ENCODE measurements around the gene CFAP20. TPM values are rescaled to one million over a fixed set of nuclear protein-coding genes. Genes with fewer than 3 reads are reported as not detected.

The CFAP20 gene
- total RNA-seq, 1 donor from 2014 or later: 45.9 TPM

DNA sequence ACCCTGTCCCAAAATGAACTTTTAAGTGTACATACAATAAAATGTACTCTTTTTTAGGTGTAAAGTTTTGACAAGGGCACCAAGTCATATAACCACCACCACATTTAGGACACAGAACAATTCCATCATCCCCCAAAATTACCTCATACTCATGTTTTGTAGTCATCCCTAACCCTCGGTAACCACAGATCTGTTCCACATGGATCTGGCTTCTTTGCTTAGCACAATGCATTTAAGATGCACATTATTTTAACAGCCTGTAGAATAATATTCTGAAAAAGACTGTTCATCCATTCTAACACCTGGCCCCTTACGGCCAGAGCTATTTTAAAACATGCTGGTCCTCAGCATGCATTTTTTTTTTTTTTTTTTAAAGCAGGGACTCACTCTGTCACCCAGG is 25.2 kb upstream of the CFAP20 start:
- no peaks in the 10 kb centered on the region for H3K4me1 Mint-ChIP-seq (ENCODE audit: low read depth)
- TF ChIP-seq, protein P1, sequence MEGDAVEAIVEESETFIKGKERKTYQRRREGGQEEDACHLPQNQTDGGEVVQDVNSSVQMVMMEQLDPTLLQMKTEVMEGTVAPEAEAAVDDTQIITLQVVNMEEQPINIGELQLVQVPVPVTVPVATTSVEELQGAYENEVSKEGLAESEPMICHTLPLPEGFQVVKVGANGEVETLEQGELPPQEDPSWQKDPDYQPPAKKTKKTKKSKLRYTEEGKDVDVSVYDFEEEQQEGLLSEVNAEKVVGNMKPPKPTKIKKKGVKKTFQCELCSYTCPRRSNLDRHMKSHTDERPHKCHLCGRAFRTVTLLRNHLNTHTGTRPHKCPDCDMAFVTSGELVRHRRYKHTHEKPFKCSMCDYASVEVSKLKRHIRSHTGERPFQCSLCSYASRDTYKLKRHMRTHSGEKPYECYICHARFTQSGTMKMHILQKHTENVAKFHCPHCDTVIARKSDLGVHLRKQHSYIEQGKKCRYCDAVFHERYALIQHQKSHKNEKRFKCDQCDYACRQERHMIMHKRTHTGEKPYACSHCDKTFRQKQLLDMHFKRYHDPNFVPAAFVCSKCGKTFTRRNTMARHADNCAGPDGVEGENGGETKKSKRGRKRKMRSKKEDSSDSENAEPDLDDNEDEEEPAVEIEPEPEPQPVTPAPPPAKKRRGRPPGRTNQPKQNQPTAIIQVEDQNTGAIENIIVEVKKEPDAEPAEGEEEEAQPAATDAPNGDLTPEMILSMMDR (IDR thresholded peaks at IDR 0.05; ENCODE audit: unreplicated experiment): no peak
- no peaks in the 10 kb centered on the region for H3K27me3 Mint-ChIP-seq
- no peak for DNase-seq (ENCODE audit: low spot score, unreplicated experiment)
- no peaks in the 10 kb centered on the region for H3K9me3 Mint-ChIP-seq (ENCODE audit: low read depth)
- no peak overlapping the region for H3K27ac Mint-ChIP-seq
- H3K36me3 Mint-ChIP-seq (ENCODE audit: insufficient read depth): peaks cover 1% of the 10 kb centered on the region
- H3K4me3 Mint-ChIP-seq (ENCODE audit: low read depth): no peak overlapping the region

DNA sequence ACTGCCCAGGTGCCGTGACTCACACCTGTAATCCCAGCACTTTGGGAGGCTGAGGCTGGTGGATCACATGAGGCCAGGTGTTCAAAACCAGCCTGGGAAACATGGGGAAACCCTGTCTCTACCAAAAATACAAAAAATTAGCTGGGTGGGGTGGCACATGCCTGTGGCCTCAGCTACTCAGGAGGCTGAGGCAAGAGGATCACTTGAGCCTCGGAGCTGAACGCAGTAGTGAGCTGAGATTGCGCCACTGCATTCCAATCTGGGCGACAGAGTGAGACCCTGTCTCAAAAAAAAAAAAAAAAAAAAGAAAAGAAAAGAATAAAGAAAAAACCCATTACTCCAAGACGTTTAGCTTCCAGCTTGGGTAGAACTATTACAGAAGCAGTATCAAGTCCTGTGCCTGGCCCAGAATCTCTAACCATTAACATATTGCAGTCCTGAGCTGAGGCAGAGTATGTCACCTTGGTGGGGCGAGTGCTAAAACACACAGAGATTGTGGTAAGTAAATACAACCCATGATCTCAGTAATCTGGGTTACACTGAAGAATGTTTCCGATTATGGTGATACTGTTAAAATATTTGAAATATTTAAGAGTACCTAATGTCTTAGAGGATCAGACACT is 23.2 kb upstream of the CFAP20 start:
- no peak for DNase-seq (ENCODE audit: low spot score, unreplicated experiment)
- no peaks in the 10 kb centered on the region for H3K4me1 Mint-ChIP-seq (ENCODE audit: low read depth)
- no peak overlapping the region for H3K4me3 Mint-ChIP-seq (ENCODE audit: low read depth)
- peaks cover 1% of the 10 kb centered on the region for H3K36me3 Mint-ChIP-seq (ENCODE audit: insufficient read depth)
- H3K9me3 Mint-ChIP-seq (ENCODE audit: low read depth): no peaks in the 10 kb centered on the region
- TF ChIP-seq, protein P1 (IDR thresholded peaks at IDR 0.05; ENCODE audit: unreplicated experiment): no peak
- no peaks in the 10 kb centered on the region for H3K27me3 Mint-ChIP-seq
- H3K27ac Mint-ChIP-seq: no peak overlapping the region

DNA sequence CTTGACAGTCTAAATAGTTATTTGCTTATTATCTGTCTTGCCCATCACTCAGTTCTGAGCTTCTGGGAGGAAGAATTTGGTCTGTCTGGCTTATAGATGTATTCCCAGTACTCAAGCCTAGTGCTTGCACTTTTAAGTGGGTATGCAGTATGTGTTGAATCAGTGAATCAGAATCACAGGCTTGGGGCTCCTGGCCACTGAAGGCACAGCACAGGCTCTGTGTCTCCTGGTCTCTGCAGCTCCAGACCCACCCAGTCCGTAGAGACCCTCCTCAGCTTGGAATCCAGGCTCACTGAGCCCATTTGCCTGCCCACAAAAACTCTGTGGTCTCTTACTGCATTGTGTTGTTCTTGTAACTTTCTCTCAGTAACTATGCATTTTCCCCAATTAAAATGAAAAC is 19.3 kb upstream of the CFAP20 start:
- no peak for DNase-seq (ENCODE audit: low spot score, unreplicated experiment)
- Mint-ChIP-seq H3K36me3 (ENCODE audit: insufficient read depth) (no peaks in the 10 kb centered on the region), H3K27me3 (peaks cover 13% of the 10 kb centered on the region), H3K4me1 (ENCODE audit: low read depth) (no peaks in the 10 kb centered on the region), H3K27ac (no peak overlapping the region), H3K4me3 (ENCODE audit: low read depth) (no peak overlapping the region), H3K9me3 (ENCODE audit: low read depth) (no peaks in the 10 kb centered on the region)
- TF ChIP-seq, protein P1 (IDR thresholded peaks at IDR 0.05; ENCODE audit: unreplicated experiment): no peak

DNA sequence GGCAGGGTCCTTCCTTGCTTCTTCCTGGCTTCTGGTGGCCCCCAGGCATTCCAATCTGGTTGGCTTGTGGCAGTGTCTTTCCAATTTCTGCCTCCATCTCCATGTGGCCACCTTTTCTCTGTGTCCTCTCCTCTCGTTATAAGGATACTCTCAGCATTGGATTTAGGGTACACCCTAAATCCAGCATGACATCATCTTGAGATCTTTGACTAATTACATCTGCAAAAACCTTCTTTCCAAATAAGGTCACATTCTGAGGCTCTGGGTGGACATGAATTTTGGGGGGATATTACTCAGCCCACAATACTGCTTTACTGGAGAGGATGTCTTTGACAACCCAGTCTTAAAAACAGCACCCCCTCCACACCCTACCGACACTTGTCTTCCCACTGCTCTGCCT is 18.9 kb upstream of the CFAP20 start:
- no peak overlapping the region for H3K27ac Mint-ChIP-seq
- H3K9me3 Mint-ChIP-seq (ENCODE audit: low read depth): no peaks in the 10 kb centered on the region
- DNase-seq (ENCODE audit: low spot score, unreplicated experiment): no peak
- no peak overlapping the region for H3K4me3 Mint-ChIP-seq (ENCODE audit: low read depth)
- no peaks in the 10 kb centered on the region for H3K4me1 Mint-ChIP-seq (ENCODE audit: low read depth)
- TF ChIP-seq, protein P1 (IDR thresholded peaks at IDR 0.05; ENCODE audit: unreplicated experiment): no peak
- H3K27me3 Mint-ChIP-seq: peaks cover 14% of the 10 kb centered on the region
- no peaks in the 10 kb centered on the region for H3K36me3 Mint-ChIP-seq (ENCODE audit: insufficient read depth)

DNA sequence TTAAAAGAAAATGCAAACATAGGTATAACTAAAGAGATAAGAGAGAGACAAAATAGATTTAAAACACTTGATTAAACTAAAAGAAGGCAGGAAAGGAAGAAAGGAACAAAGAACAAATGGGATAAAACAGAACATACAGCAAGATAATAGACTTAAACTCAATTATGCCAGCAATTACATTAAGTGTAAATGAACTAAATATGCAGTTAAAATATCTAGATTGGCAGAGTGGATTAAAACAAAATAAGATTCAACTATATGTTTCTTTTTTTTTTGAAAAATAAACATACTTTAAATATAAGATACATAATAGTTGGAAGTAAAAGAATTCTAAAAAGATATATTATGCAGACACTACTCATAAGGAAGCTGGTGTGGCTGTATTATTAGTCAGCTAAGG is 9.7 kb upstream of the CFAP20 start:
- no peak overlapping the region for H3K27ac Mint-ChIP-seq

More for the DNA sequence above, 9.7 kb upstream of the CFAP20 start:
- no peaks in the 10 kb centered on the region for H3K4me1 Mint-ChIP-seq (ENCODE audit: low read depth)
- DNase-seq (ENCODE audit: low spot score, unreplicated experiment): no peak
- peaks cover 4% of the 10 kb centered on the region for H3K36me3 Mint-ChIP-seq (ENCODE audit: insufficient read depth)
- H3K9me3 Mint-ChIP-seq (ENCODE audit: low read depth): peaks cover 19% of the 10 kb centered on the region
- TF ChIP-seq, protein P1 (IDR thresholded peaks at IDR 0.05; ENCODE audit: unreplicated experiment): no peak
- H3K27me3 Mint-ChIP-seq: peaks cover 4% of the 10 kb centered on the region
- H3K4me3 Mint-ChIP-seq (ENCODE audit: low read depth): no peak overlapping the region

Measured in progenitor cell of endocrine pancreas (in vitro differentiated cells).